ENCODE data around the gene CEP104. TPM values are rescaled to one million over a fixed set of nuclear protein-coding genes. Genes with fewer than 3 reads are reported as not detected.

CEP104 gene
- total and polyA plus RNA-seq, 9 of the 15 experiments (the other 6 are each of a cell fraction or from before 2014, with no cell fraction given): 11.2 to 63.4 (median 42.6) TPM

DNA sequence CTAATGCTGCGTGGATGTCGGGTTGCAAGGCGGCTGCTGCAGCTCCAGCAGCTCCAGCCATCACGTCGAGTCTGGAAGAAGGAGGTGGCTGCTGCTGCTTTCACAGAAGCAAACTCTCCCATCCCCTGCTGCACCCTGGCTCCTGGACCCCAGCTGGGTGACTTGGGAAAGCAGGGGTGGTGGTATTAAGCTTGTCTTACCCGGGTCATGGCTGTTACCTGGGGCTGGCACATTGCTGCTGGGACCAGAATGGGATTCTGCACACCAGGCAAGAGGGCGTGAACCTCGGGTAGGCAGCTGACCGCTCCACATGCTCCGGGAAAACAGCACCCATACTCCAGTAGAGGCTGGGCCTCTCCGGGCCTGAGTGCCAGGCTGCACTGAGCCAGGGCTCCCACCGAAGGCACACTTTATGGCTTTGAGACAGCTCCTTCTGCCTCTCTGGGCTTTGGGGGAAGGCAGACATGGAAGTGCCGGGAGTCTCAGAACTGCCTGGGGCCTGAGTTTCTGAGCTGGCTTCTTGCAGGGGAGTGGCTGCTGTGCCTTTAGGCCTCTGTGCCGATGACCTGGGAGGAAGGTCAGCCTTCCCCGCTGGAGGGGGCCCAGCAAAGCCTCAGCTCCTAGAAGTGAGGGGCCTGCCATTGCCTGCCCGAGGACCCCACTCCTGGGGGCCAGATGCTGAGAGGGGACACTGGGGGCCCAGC lies 83.3 kb downstream of the CEP104 start:
- Histone ChIP-seq H3K4me3 (peak overlapping the region; percentile 65), H2AFZ (ENCODE audit: low read depth, low read length) (no peak overlapping the region; the same call in 1 of the 2 replicates), H3K36me3 (ENCODE audit: control insufficient read depth, insufficient read depth, low read length) (peaks cover 9% of the 10 kb centered on the region; the same call in 1 of the 3 replicates), H3K9ac (ENCODE audit: insufficient read depth in 1 of 2, low read depth in 2 of 2, low read length in 2 of 2) (peak overlapping the region; percentile 66 to 94), H3K4me2 (ENCODE audit: insufficient read depth, low read length) (peak overlapping the region; percentile 92), H3K9me3 (replicated peaks; ENCODE audit: control insufficient read depth, insufficient read depth, low read depth, low read length) (no peaks in the 10 kb centered on the region), H3K4me1 (replicated peaks in 1 of 2; ENCODE audit: control insufficient read depth in 2 of 2, insufficient read depth in 2 of 2, low read length in 2 of 2) (peaks cover 26 to 91% of the 10 kb centered on the region in 2 experiments), H3K27me3 (ENCODE audit: control insufficient read depth in 2 of 2, insufficient read depth in 2 of 2, low read length in 2 of 2) (no peaks in the 10 kb centered on the region), H4K20me1 (replicated peaks; ENCODE audit: control insufficient read depth, insufficient read depth, low read length) (no peaks in the 10 kb centered on the region), H3K9me1 (ENCODE audit: control insufficient read depth, insufficient read depth, low read length) (peaks cover 5% of the 10 kb centered on the region), H3K27ac (ENCODE audit: extremely low read depth, low read depth, low read length) (peak overlapping the region; percentile 66), H3K79me2 (ENCODE audit: control insufficient read depth, insufficient read depth, low read length) (peaks cover 38% of the 10 kb centered on the region)
- in situ Hi-C loops (cut with MboI): no loop called here
- 4% methylated on average over 16 of the region's 16 CpGs for WGBS (ENCODE audit: insufficient coverage, low coverage, missing lambda C conversion rate)
- ATAC-seq (peak; percentile 5), FAIRE-seq (peak; percentile 84), DNase-seq (ENCODE audit: extremely low read depth in 1 of 4, low spot score in 3 of 4) (peak in 2 of 4 experiments; percentile 61 to 80)
- intact Hi-C loops (cut with micrococcal nuclease): loop anchor here (2.0 kb wide), 3 partner anchors 27 to 127 kb away; partner anchors contain the start of gene C1orf174
- ChIA-PET POLR2A (interaction anchor here (0.5 to 2.0 kb wide), 11 partner anchors 11 to 125 kb away, joined by 3 to 7 read pairs (median 3); partner anchors contain the start of gene LRRC47), CTCF (ENCODE audit: low intra/inter-chr PET ratio) (interaction anchor here (0.6 kb wide), 1 partner anchor 131 kb away, joined by 5 read pairs; no protein-coding TSS in a partner anchor)
- BruUV-seq (replicated peaks): no TSS peak
- TF ChIP-seq ZNF609 (CRISPR knock-in tag; IDR thresholded peaks at IDR 0.05; ENCODE audit: borderline replicate concordance) (no peak), CCAR2 (IDR thresholded peaks at IDR 0.05; ENCODE audit: low read depth, low read length) (no peak), MCM5 (IDR thresholded peaks at IDR 0.05; ENCODE audit: low read depth) (no peak), WHSC1 (IDR thresholded peaks at IDR 0.05; ENCODE audit: low read length) (no peak), ZSCAN32 (CRISPR knock-in tag; IDR thresholded peaks at IDR 0.05) (no peak), PML (IDR thresholded peaks at IDR 0.05; ENCODE audit: low read length) (no peak), ZBED1 (IDR thresholded peaks at IDR 0.05) (0 out of 2 replicates have a peak, but pooled peaks have one; percentile 45), POU5F1 (IDR thresholded peaks at IDR 0.05; ENCODE audit: borderline replicate concordance, low read depth, low read length, partially characterized antibody) (no peak), HNRNPLL (IDR thresholded peaks at IDR 0.05; ENCODE audit: low read depth, low read length, poor library complexity, severe bottlenecking) (peak; percentile 39), ZNF3 (CRISPR knock-in tag; IDR thresholded peaks at IDR 0.05) (no peak), NFXL1 (CRISPR knock-in tag; IDR thresholded peaks at IDR 0.05) (no peak), RUNX1 (IDR thresholded peaks at IDR 0.05; ENCODE audit: low read depth) (no peak)
- TF ChIP-seq, protein P1, sequence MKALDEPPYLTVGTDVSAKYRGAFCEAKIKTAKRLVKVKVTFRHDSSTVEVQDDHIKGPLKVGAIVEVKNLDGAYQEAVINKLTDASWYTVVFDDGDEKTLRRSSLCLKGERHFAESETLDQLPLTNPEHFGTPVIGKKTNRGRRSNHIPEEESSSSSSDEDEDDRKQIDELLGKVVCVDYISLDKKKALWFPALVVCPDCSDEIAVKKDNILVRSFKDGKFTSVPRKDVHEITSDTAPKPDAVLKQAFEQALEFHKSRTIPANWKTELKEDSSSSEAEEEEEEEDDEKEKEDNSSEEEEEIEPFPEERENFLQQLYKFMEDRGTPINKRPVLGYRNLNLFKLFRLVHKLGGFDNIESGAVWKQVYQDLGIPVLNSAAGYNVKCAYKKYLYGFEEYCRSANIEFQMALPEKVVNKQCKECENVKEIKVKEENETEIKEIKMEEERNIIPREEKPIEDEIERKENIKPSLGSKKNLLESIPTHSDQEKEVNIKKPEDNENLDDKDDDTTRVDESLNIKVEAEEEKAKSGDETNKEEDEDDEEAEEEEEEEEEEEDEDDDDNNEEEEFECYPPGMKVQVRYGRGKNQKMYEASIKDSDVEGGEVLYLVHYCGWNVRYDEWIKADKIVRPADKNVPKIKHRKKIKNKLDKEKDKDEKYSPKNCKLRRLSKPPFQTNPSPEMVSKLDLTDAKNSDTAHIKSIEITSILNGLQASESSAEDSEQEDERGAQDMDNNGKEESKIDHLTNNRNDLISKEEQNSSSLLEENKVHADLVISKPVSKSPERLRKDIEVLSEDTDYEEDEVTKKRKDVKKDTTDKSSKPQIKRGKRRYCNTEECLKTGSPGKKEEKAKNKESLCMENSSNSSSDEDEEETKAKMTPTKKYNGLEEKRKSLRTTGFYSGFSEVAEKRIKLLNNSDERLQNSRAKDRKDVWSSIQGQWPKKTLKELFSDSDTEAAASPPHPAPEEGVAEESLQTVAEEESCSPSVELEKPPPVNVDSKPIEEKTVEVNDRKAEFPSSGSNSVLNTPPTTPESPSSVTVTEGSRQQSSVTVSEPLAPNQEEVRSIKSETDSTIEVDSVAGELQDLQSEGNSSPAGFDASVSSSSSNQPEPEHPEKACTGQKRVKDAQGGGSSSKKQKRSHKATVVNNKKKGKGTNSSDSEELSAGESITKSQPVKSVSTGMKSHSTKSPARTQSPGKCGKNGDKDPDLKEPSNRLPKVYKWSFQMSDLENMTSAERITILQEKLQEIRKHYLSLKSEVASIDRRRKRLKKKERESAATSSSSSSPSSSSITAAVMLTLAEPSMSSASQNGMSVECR (CRISPR knock-in tag; IDR thresholded peaks at IDR 0.05): peak; percentile 9; the same call in 1 of the 2 replicates
